Small intestine (tissue), 7 donors: ENCODE data around the gene DENND1A. TPM values are rescaled to one million over a fixed set of nuclear protein-coding genes. Genes with fewer than 3 reads are reported as not detected.
A peak's percentile ranks its signal among the peaks of the same experiment; 100 is the strongest.

ENCODE experiments used
- DNase-seq, 2 donors: peaks; one replicate each; pipeline versions ENCODE4 v3.0.0 to v3.0.0-alpha.2; 2013
- FAIRE-seq: peaks from 2 replicates; lab custom pipeline; 2012; peaks lifted over from hg19 to GRCh38; lab: Jason Lieb, UNC
- H3K27ac ChIP-seq, 3 donors: one replicate each; pipeline ENCODE4 v1.5.1; 2013; ENCODE audit warnings: low read length in 2 of 3, mild to moderate bottlenecking in 2 of 3, control low read depth in 1 of 3, inconsistent platforms in 1 of 3, low read depth in 1 of 3, moderate library complexity in 1 of 3
- H3K27me3 ChIP-seq, 3 donors: one replicate each; pipeline ENCODE4 v1.6.1; 2013; ENCODE audit warnings: low read length in 3 of 3, inconsistent platforms in 1 of 3; ENCODE audit not compliant: control insufficient read depth in 3 of 3, insufficient read depth in 3 of 3
- H3K36me3 ChIP-seq, 3 donors: one replicate each; pipeline ENCODE4 v1.6.1; 2013; ENCODE audit warnings: low read length in 3 of 3, inconsistent platforms in 1 of 3, low read depth in 1 of 3, mild to moderate bottlenecking in 1 of 3, moderate library complexity in 1 of 3; ENCODE audit not compliant: control insufficient read depth in 3 of 3, insufficient read depth in 2 of 3
- H3K4me1 ChIP-seq, 3 donors: one replicate each; pipeline ENCODE4 v1.6.1; 2013; ENCODE audit warnings: low read length in 2 of 3, inconsistent platforms in 1 of 3, low read depth in 1 of 3, mild to moderate bottlenecking in 1 of 3, moderate library complexity in 1 of 3; ENCODE audit not compliant: control insufficient read depth in 3 of 3, insufficient read depth in 2 of 3
- H3K4me3 ChIP-seq, 3 donors: one replicate each; pipeline ENCODE4 v1.5.1; 2013; ENCODE audit warnings: low read length in 3 of 3, control low read depth in 1 of 3, inconsistent platforms in 1 of 3, low read depth in 1 of 3, mild to moderate bottlenecking in 1 of 3, moderate library complexity in 1 of 3
- H3K9me3 ChIP-seq, 2 donors: one replicate each; pipeline ENCODE4 v1.6.1; 2013; ENCODE audit warnings: low read depth in 1 of 2, low read length in 1 of 2; ENCODE audit not compliant: control insufficient read depth in 2 of 2, insufficient read depth in 1 of 2
- WGBS, 3 donors: extraction: QIAGEN DNeasy Blood & Tissue Kit; methylation state at CpG; one replicate each; pipeline ENCODE4 v1.1.7; 2013; 5-methylcytosine and 5-hydroxymethylcytosine counted together
- polyA plus RNA-seq, 4 donors: library from polyadenylated mRNA; stranded (reverse) in 3 of 4; unstranded in 1 of 4; fragments of 200-250 nt in 3 of 4; fragments of 120-200 nt in 1 of 4; gene quantifications; one replicate each; pipeline versions ENCODE4 v1.2.1 to v1.2.3, GENCODE V29; 2013
- donor health status: healthy with polysubstance abuse.
- donor health status: control.
- donor health status: control.
- donor health status: Bipolar disorder and iron deficiency.
- donor health status: healthy.

The DENND1A gene
- polyA plus RNA-seq, 4 donors, result 11.5 to 43.4 (median 20.0) TPM

- H3K9me3 ChIP-seq, result no peaks in the 10 kb centered on the region
- no peak overlapping the region for H3K27ac ChIP-seq
- no peak for FAIRE-seq
- H3K4me1 ChIP-seq, result peaks cover 0 to 25% (median 0%) of the 10 kb centered on the region in 3 donors
- H3K4me3 ChIP-seq, result no peak overlapping the region
- DNase-seq, result no peak
- H3K36me3 ChIP-seq, result no peaks in the 10 kb centered on the region
- peaks cover 14 to 29% (median 22%) of the 10 kb centered on the region in 3 donors for H3K27me3 ChIP-seq
- 83 to 86% (median 85%) methylated on average over 14 of the region's 14 CpGs for WGBS, 3 donors
Observed at GRCh38 chr9:123371805-123372590, 557.9 kb downstream of the DENND1A start.

GRCh38 chr9:123371228-123371584 is 558.7 kb downstream of the DENND1A start:
- H3K4me3 ChIP-seq, result no peak overlapping the region
- no peak overlapping the region for H3K27ac ChIP-seq
- peaks cover 0 to 18% (median 0%) of the 10 kb centered on the region in 3 donors for H3K4me1 ChIP-seq
- 73 to 84% (median 77%) methylated on average over 18 of the region's 18 CpGs for WGBS, 3 donors
- H3K27me3 ChIP-seq, result peaks cover 14 to 29% (median 22%) of the 10 kb centered on the region in 3 donors
- H3K9me3 ChIP-seq, result no peaks in the 10 kb centered on the region
- H3K36me3 ChIP-seq, result no peaks in the 10 kb centered on the region
- no peak for FAIRE-seq
- DNase-seq, result no peak

DNA sequence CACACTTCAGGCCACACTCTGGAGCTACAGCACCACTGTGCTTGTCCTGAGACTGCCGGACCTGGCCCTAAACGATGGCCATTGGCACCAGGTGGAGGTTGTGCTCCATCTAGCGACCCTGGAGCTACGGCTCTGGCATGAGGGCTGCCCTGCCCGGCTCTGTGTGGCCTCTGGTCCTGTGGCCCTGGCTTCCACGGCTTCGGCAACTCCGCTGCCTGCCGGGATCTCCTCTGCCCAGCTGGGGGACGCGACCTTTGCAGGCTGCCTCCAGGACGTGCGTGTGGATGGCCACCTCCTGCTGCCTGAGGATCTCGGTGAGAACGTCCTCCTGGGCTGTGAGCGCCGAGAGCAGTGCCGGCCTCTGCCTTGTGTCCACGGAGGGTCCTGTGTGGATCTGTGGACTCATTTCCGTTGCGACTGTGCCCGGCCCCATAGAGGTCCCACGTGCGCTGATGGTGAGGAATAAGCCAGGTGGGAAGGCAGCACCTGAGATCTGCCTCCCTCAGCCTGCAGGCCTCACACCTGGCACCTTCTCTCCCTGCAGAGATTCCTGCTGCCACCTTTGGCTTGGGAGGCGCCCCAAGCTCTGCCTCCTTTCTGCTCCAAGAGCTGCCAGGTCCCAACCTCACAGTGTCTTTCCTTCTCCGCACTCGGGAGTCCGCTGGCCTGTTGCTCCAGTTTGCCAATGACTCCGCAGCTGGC is 559.2 kb downstream of the DENND1A start:
- Histone ChIP-seq H3K4me3 (no peak overlapping the region), H3K4me1 (peaks cover 0 to 13% (median 0%) of the 10 kb centered on the region in 3 donors), H3K36me3 (no peaks in the 10 kb centered on the region), H3K27me3 (peaks cover 14 to 29% (median 22%) of the 10 kb centered on the region in 3 donors), H3K27ac (no peak overlapping the region), H3K9me3 (no peaks in the 10 kb centered on the region)
- WGBS, 3 donors, result 49 to 82% (median 68%) methylated on average over 29 of the region's 29 CpGs
- peak in 1 of 2 donors; percentile 31 for DNase-seq
- FAIRE-seq, result no peak

DNA sequence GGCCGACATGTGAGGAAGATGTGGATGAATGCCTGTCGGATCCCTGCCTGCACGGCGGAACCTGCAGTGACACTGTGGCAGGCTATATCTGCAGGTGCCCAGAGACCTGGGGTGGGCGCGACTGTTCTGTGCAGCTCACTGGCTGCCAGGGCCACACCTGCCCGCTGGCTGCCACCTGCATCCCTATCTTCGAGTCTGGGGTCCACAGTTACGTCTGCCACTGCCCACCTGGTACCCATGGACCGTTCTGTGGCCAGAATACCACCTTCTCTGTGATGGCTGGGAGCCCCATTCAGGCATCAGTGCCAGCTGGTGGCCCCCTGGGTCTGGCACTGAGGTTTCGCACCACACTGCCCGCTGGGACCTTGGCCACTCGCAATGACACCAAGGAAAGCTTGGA is 559.8 kb downstream of the DENND1A start:
- no peak for FAIRE-seq
- 87 to 94% (median 93%) methylated on average over 11 to 13 of the region's 13 CpGs for WGBS, 3 donors
- Histone ChIP-seq H3K27me3 (peaks cover 14 to 33% (median 22%) of the 10 kb centered on the region in 3 donors), H3K4me1 (peaks cover 0 to 8% (median 0%) of the 10 kb centered on the region in 3 donors), H3K9me3 (no peaks in the 10 kb centered on the region), H3K36me3 (no peaks in the 10 kb centered on the region), H3K4me3 (no peak overlapping the region), H3K27ac (no peak overlapping the region)
- DNase-seq, result no peak

DNA sequence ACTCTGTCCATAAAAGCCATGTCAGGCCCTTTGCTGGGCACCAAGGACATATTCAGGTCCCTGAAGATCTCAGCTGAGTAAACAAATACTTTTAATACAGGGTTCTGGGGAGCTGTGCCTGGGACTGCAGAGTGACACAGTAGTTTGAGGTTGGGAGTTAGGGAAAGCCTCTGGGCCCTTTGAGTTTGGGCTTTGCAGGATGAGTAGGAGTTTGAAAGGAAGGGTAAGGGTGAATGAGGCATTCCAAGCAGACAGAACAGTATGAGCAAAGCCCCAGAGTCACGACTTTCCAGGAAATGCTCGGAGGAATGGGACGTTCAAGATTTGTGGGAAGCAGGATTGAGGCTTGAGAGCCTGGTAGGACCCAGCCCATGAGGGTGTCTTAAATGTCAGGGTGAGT is 560.6 kb downstream of the DENND1A start:
- Histone ChIP-seq H3K27ac (no peak overlapping the region), H3K4me1 (no peaks in the 10 kb centered on the region), H3K36me3 (no peaks in the 10 kb centered on the region), H3K9me3 (no peaks in the 10 kb centered on the region), H3K4me3 (no peak overlapping the region), H3K27me3 (peaks cover 14 to 30% (median 22%) of the 10 kb centered on the region in 3 donors)
- no peak for FAIRE-seq
- WGBS, 3 donors, result 74 to 83% (median 75%) methylated on average over 3 of the region's 3 CpGs
- DNase-seq, result no peak

GRCh38 chr9:123368536-123369153 is 561.3 kb downstream of the DENND1A start:
- WGBS, 3 donors, result 76 to 93% (median 86%) methylated on average over 6 of the region's 6 CpGs
- FAIRE-seq, result no peak

GRCh38 chr9:123368023-123368422 is 561.9 kb downstream of the DENND1A start:
- FAIRE-seq, result no peak
- Histone ChIP-seq H3K4me1 (no peaks in the 10 kb centered on the region), H3K9me3 (no peaks in the 10 kb centered on the region), H3K4me3 (no peak overlapping the region), H3K36me3 (no peaks in the 10 kb centered on the region), H3K27me3 (peaks cover 13 to 25% (median 14%) of the 10 kb centered on the region in 3 donors), H3K27ac (no peak overlapping the region)
- DNase-seq, result no peak
- WGBS, 3 donors, result 75 to 78% (median 76%) methylated on average over 7 to 10 of the region's 10 CpGs

More at GRCh38 chr9:123368536-123369153, 561.3 kb downstream of the DENND1A start:
- no peak for DNase-seq
- peaks cover 14 to 25% (median 19%) of the 10 kb centered on the region in 3 donors for H3K27me3 ChIP-seq
- H3K27ac ChIP-seq, result no peak overlapping the region
- no peaks in the 10 kb centered on the region for H3K4me1 ChIP-seq
- H3K36me3 ChIP-seq, result no peaks in the 10 kb centered on the region
- no peak overlapping the region for H3K4me3 ChIP-seq
- H3K9me3 ChIP-seq, result no peaks in the 10 kb centered on the region

GRCh38 chr9:123365881-123366528 is 563.9 kb downstream of the DENND1A start:
- DNase-seq (no peak), FAIRE-seq (no peak)
- Histone ChIP-seq H3K9me3 (no peaks in the 10 kb centered on the region), H3K27me3 (peaks cover 0 to 6% (median 3%) of the 10 kb centered on the region in 3 donors), H3K27ac (no peak overlapping the region), H3K4me3 (no peak overlapping the region), H3K36me3 (no peaks in the 10 kb centered on the region), H3K4me1 (no peaks in the 10 kb centered on the region)
- WGBS, 3 donors, result 59 to 81% (median 70%) methylated on average over 56 to 67 of the region's 67 CpGs
